Thyroid gland (tissue), 4 donors: ENCODE data around the gene ATP6V1G2.

Source experiments
- POLR2A ChIP-seq, 2 donors: fragments of 450-650 bp; IDR thresholded peaks; one replicate each; pipeline ENCODE4 v1.6.1; 2017; ENCODE audit warnings: antibody characterized with exemption in 2 of 2, mild to moderate bottlenecking in 2 of 2, moderate library complexity in 1 of 2
- TF ChIP-seq, protein P1 (sequence below), 6 experiments: fragments of 200-600 bp in 3 of 6; fragments of 450-650 bp in 3 of 6; sonication (generic) in 3 of 6; IDR thresholded peaks; one replicate each; pipeline ENCODE4 v1.5.1; 2016 to 2019; ENCODE audit warnings: antibody characterized with exemption in 6 of 6, mild to moderate bottlenecking in 2 of 6, inconsistent platforms in 1 of 6, moderate library complexity in 1 of 6

DNA sequence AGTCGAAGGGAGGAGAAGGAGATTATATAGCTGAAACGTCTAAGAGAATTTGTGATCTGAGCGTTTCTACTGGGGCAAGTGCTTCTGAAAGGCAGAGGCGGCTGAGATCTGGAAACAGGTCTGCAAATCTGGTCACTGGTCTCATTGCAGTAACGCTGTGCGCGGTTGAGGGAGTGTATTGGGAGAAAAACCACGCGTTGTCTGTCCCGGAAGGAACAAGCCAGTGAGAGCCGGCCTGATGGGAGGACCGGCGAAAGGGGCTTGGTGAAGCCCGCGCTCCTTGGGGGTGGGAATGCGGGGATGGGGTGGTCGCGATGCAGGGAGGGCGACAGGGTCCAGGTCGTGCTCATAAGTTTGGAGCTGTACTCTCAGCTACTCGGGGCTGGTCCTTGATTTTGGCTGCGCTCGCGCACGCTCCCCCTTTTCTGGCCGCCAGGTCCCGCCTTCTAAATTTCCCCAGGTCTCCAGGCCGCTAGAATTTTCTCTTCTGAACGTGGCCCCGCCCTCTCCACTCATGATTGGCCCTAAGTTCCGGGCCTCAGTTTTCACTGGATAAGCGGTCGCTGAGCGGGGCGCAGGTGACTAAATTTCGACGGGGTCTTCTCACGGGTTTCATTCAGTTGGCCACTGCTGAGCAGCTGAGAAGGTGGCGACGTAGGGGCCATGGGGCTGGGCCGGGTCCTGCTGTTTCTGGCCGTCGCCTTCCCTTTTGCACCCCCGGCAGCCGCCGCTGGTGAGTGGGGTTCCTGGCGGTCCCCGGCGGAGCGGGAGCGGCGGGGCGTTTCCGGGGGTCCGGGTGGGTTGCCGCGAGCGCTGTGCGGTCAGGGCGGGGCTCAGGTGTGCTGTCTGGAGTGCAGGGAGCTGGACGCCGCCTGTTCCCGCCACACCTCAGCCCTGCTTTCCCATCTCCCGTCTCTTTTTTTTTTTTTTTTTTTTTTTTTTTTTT, 48.6 kb downstream of the ATP6V1G2 start, which contains the start of gene MICB:
- TF ChIP-seq, protein P1, sequence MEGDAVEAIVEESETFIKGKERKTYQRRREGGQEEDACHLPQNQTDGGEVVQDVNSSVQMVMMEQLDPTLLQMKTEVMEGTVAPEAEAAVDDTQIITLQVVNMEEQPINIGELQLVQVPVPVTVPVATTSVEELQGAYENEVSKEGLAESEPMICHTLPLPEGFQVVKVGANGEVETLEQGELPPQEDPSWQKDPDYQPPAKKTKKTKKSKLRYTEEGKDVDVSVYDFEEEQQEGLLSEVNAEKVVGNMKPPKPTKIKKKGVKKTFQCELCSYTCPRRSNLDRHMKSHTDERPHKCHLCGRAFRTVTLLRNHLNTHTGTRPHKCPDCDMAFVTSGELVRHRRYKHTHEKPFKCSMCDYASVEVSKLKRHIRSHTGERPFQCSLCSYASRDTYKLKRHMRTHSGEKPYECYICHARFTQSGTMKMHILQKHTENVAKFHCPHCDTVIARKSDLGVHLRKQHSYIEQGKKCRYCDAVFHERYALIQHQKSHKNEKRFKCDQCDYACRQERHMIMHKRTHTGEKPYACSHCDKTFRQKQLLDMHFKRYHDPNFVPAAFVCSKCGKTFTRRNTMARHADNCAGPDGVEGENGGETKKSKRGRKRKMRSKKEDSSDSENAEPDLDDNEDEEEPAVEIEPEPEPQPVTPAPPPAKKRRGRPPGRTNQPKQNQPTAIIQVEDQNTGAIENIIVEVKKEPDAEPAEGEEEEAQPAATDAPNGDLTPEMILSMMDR (IDR thresholded peaks at IDR 0.05) = peak in 1 of 6 experiments; percentile 9
- peak in 1 of 2 donors; percentile 59 for TF ChIP-seq POLR2A (IDR thresholded peaks at IDR 0.05)
